A549 (cell line): ENCODE results near the gene MGAT5B. TPM values are rescaled to one million over a fixed set of nuclear protein-coding genes. Genes with fewer than 3 reads are reported as not detected.
A peak's percentile ranks its signal among the peaks of the same experiment; 100 is the strongest.

ENCODE experiments used
- ATAC-seq, 2 experiments: fragments of 200-7000 bp in 1 of 2; fragments of >200 bp in 1 of 2; cut with Nextera tagmentation in 1 of 2; cut with Tn5 transposase in 1 of 2; 3 replicates each; pipeline versions ENCODE4 v1.8.0 to v1.9.1; 2018 to 2020; ENCODE audit warnings: mild to moderate bottlenecking in 1 of 2, moderate library complexity in 1 of 2
- CTCF ChIA-PET: fragments of 300-600 bp; sonication (Branson Sonifier 250); formaldehyde crosslinking; extraction: SDS; loops from one replicate; lab custom pipeline; 2021; ENCODE audit warnings: antibody characterized with exemption, inconsistent platforms; lab: Yijun Ruan, JAX
- POLR2A ChIA-PET: fragments of 350-600 bp; formaldehyde crosslinking; extraction: SDS; loops from one replicate; lab custom pipeline; 2021; ENCODE audit warnings: antibody characterized with exemption, inconsistent platforms; lab: Yijun Ruan, JAX
- DNase-seq, 2 experiments: peaks; one replicate each; pipeline versions ENCODE4 v3.0.0 to v3.0.0-alpha.2; 2011 to 2016; ENCODE audit warnings: low read depth in 1 of 2, low spot score in 1 of 2
- FAIRE-seq: peaks from 2 replicates; lab custom pipeline; 2011; peaks lifted over from hg19 to GRCh38; lab: Jason Lieb, UNC
- H3K27ac ChIP-seq, 2 experiments: fragments of >200 bp; sonication (Bioruptor Twin); formaldehyde crosslinking; 3 replicates each; pipeline ENCODE4 v1.5.1; 2016 to 2017
- H3K4me1 ChIP-seq: fragments of >200 bp; sonication (Bioruptor Twin); formaldehyde crosslinking; 3 replicates; pipeline ENCODE4 v1.6.1; 2016
- H3K4me2 ChIP-seq: fragments of >200 bp; sonication (Bioruptor Twin); formaldehyde crosslinking; 3 replicates; pipeline ENCODE4 v1.6.1; 2016
- H3K4me3 ChIP-seq: fragments of >200 bp; sonication (Bioruptor Twin); formaldehyde crosslinking; 3 replicates; pipeline ENCODE4 v1.5.1; 2016
- H3K9me3 ChIP-seq: fragments of >200 bp; sonication (Bioruptor Twin); formaldehyde crosslinking; 3 replicates; pipeline ENCODE4 v1.6.1; 2016
- BHLHE40 ChIP-seq: IDR thresholded peaks from 2 replicates; pipeline ENCODE4 v1.6.1; 2012; ENCODE audit warnings: low read depth, low read length, inconsistent platforms
- CTCF ChIP-seq: fragments of >200 bp; sonication (Bioruptor Twin); formaldehyde crosslinking; IDR thresholded peaks from 3 replicates; pipeline ENCODE4 v1.5.1; 2016
- EHF ChIP-seq: fragments of 250-450 bp; sonication (Bioruptor Pico); IDR thresholded peaks from 2 replicates; pipeline ENCODE4 v1.5.0; 2020; ENCODE audit warnings: mild to moderate bottlenecking
- EHMT2 ChIP-seq: fragments of 200-600 bp; sonication (generic); IDR thresholded peaks from 2 replicates; pipeline ENCODE4 v1.6.1; 2016; ENCODE audit warnings: antibody characterized with exemption, low read depth, mild to moderate bottlenecking, moderate library complexity
- ELK1 ChIP-seq: fragments of 150-350 bp; IDR thresholded peaks from 2 replicates; pipeline ENCODE4 v1.6.1; 2014; ENCODE audit warnings: low read depth, mild to moderate bottlenecking, low read length
- ESRRA ChIP-seq: fragments of 150-350 bp; IDR thresholded peaks from 2 replicates; pipeline ENCODE4 v1.6.1; 2014; ENCODE audit warnings: mild to moderate bottlenecking, low read length, borderline replicate concordance
- GATA3 ChIP-seq: IDR thresholded peaks from 2 replicates; pipeline ENCODE4 v1.6.1; 2012; ENCODE audit warnings: borderline replicate concordance
- HDAC2 ChIP-seq: fragments of 200-600 bp; sonication (generic); IDR thresholded peaks from 2 replicates; pipeline ENCODE4 v1.6.1; 2016
- HOXA7 ChIP-seq: fragments of 250-450 bp; sonication (Bioruptor Pico); IDR thresholded peaks from 2 replicates; pipeline ENCODE4 v1.5.0; 2020; ENCODE audit warnings: mild to moderate bottlenecking, moderate library complexity
- NFE2L2 ChIP-seq: fragments of 150-350 bp; conservative IDR thresholded peaks from 2 replicates; pipeline ENCODE4 v1.6.1; 2014; ENCODE audit warnings: low read length
- NR3C1 ChIP-seq: fragments of >200 bp; sonication (Bioruptor Twin); formaldehyde crosslinking; IDR thresholded peaks from 3 replicates; pipeline ENCODE4 v1.6.1; 2017
- POLR2A ChIP-seq: IDR thresholded peaks from 2 replicates; pipeline ENCODE4 v1.6.1; 2012; ENCODE audit warnings: mild to moderate bottlenecking, low read length
- REST ChIP-seq: fragments of 200-600 bp; sonication (generic); IDR thresholded peaks from 2 replicates; pipeline ENCODE4 v1.6.1; 2016; ENCODE audit warnings: antibody characterized with exemption, mild to moderate bottlenecking, moderate library complexity
- RFX5 ChIP-seq: fragments of 450-650 bp; IDR thresholded peaks from 2 replicates; pipeline ENCODE4 v1.7.1; 2014; ENCODE audit warnings: antibody characterized with exemption, mild to moderate bottlenecking, moderate library complexity
- RNF2 ChIP-seq: fragments of 200-600 bp; sonication (generic); IDR thresholded peaks from 2 replicates; pipeline ENCODE4 v1.6.1; 2016; ENCODE audit warnings: low read depth, mild to moderate bottlenecking, antibody characterized with exemption, moderate library complexity, borderline replicate concordance
- SMC3 ChIP-seq: fragments of >200 bp; sonication (Bioruptor Twin); formaldehyde crosslinking; IDR thresholded peaks from 3 replicates; pipeline ENCODE4 v1.6.1; 2018; ENCODE audit warnings: inconsistent platforms
- SREBF2 ChIP-seq: fragments of 450-650 bp; IDR thresholded peaks from 2 replicates; pipeline ENCODE4 v1.6.1; 2014; ENCODE audit warnings: mild to moderate bottlenecking, moderate library complexity
- TP53 ChIP-seq: fragments of 250-450 bp; sonication (Bioruptor Pico); IDR thresholded peaks from 2 replicates; pipeline ENCODE4 v1.5.0; 2021; ENCODE audit warnings: mild to moderate bottlenecking, moderate library complexity
- ZNF302 ChIP-seq: fragments of 250-450 bp; sonication (Bioruptor Pico); IDR thresholded peaks from 2 replicates; pipeline ENCODE4 v1.9.0; 2021; ENCODE audit warnings: inconsistent platforms, mild to moderate bottlenecking, moderate library complexity
- WGBS: methylation state at CpG from one replicate; pipeline ENCODE4 v1.1.6; 2017; ENCODE audit errors: missing lambda C conversion rate; 5-methylcytosine and 5-hydroxymethylcytosine counted together
- polyA plus RNA-seq, 4 experiments: library from polyadenylated mRNA; depleted of rRNA in 3 of 4; stranded (reverse); fragments of >200 nt; fragmentation: RNase III in 1 of 4; extraction: RNeasy Plus Mini Kit Qiagen cat#74134 plus additional on column Dnase treatment in 1 of 4; gene quantifications; 2 replicates in 3 of 4; 3 replicates in 1 of 4; pipeline ENCODE4 v1.2.3, GENCODE V29; 2011 to 2017

MGAT5B gene
- polyA plus RNA-seq, 2 of the 4 experiments (the other 2 are of a cell fraction) = 7.6 to 22.8 TPM

- FAIRE-seq (no peak), DNase-seq (peak; percentile 29 to 46)
- TF ChIP-seq REST (peak; percentile 94), ELK1 (no peak), GATA3 (no peak), BHLHE40 (no peak), NFE2L2 (no peak), NR3C1 (no peak), EHMT2 (peak; percentile 52; the same call in 1 of the 2 replicates), CTCF (no peak), ZNF302 (no peak), RNF2 (no peak), RFX5 (no peak), SMC3 (no peak)
Observed at GRCh38 chr17:76909971-76910760, 42.0 kb downstream of the MGAT5B start.

GRCh38 chr17:76911299-76912017, 43.3 kb downstream of the MGAT5B start:
- ChIA-PET POLR2A (no interaction called here), CTCF (interaction anchor here (0.7 to 4.1 kb wide), 6 partner anchors 12 to 156 kb away, joined by 3 to 21 read pairs (median 6); partner anchors contain the start of gene MGAT5B)
- TF ChIP-seq EHF = no peak
- TF ChIP-seq SREBF2 = no peak
- no peak for TF ChIP-seq ESRRA
- no peak for TF ChIP-seq TP53 (CRISPR knock-in tag)
- no peak for TF ChIP-seq HOXA7 (CRISPR knock-in tag)
- TF ChIP-seq POLR2A = no peak
- TF ChIP-seq RNF2 = no peak
- TF ChIP-seq SMC3 = no peak
- no peak for TF ChIP-seq NR3C1
- no peak for TF ChIP-seq HDAC2
- 68% methylated on average over 5 of the region's 5 CpGs for WGBS
- Histone ChIP-seq H3K4me1 (peaks cover 6% of the 10 kb centered on the region; the same call in 2 of the 3 replicates), H3K4me2 (no peak overlapping the region), H3K9me3 (no peaks in the 10 kb centered on the region), H3K4me3 (no peak overlapping the region), H3K27ac (no peak overlapping the region)
- no peak for ATAC-seq
- no peak for FAIRE-seq
- no peak for DNase-seq

More at GRCh38 chr17:76909971-76910760, 42.0 kb downstream of the MGAT5B start:
- peaks cover 6% of the 10 kb centered on the region; the same call in 2 of the 3 replicates for H3K4me1 ChIP-seq
- peak; percentile 44 to 61; a peak in 4 of 6 replicates for ATAC-seq
- no peak overlapping the region for H3K4me3 ChIP-seq
- ChIA-PET CTCF (interaction anchor here (0.9 to 4.1 kb wide), 6 partner anchors 9 to 157 kb away, joined by 3 to 21 read pairs (median 6); partner anchors contain the start of gene MGAT5B), POLR2A (no interaction called here)
- H3K9me3 ChIP-seq = no peaks in the 10 kb centered on the region
- H3K27ac ChIP-seq = no peak overlapping the region
- H3K4me2 ChIP-seq = no peak overlapping the region
- 66% methylated on average over 13 of the region's 13 CpGs for WGBS
